Left lung (tissue), 10 donors: ENCODE measurements around the gene GPR158. TPM values are rescaled to one million over a fixed set of nuclear protein-coding genes. Genes with fewer than 3 reads are reported as not detected.

Experiments
- ATAC-seq: fragments of 200-7000 bp; cut with Tn5 transposase; one replicate; pipeline ENCODE4 v1.9.1; 2020; ENCODE audit warnings: moderate library complexity
- DNase-seq, 4 donors: peaks; one replicate each; pipeline ENCODE4 v3.0.0-alpha.2; 2013 to 2020
- H3K27ac ChIP-seq, 2 donors: fragments of 200-600 bp; sonication (generic) in 1 of 2; one replicate each; pipeline versions ENCODE4 v1.5.0 to v1.8.0; 2020 to 2021
- H3K27me3 ChIP-seq, 2 donors: fragments of 200-600 bp; sonication (generic) in 1 of 2; one replicate each; pipeline versions ENCODE4 v1.5.0 to v1.8.0; 2020 to 2021
- H3K36me3 ChIP-seq, 2 donors: fragments of 200-600 bp; sonication (generic) in 1 of 2; one replicate each; pipeline versions ENCODE4 v1.5.0 to v1.8.0; 2020 to 2021
- H3K4me1 ChIP-seq, 2 donors: fragments of 200-600 bp; one replicate each; pipeline ENCODE4 v1.8.0; 2021
- H3K4me3 ChIP-seq, 2 donors: fragments of 200-600 bp; sonication (generic) in 1 of 2; one replicate each; pipeline versions ENCODE4 v1.5.0 to v1.8.0; 2020 to 2021; ENCODE audit warnings: mild to moderate bottlenecking in 1 of 2
- H3K9me3 ChIP-seq, 2 donors: fragments of 200-600 bp; sonication (generic) in 1 of 2; one replicate each; pipeline versions ENCODE4 v1.5.0 to v1.8.0; 2020 to 2021
- intact Hi-C, 2 donors: fragments of 100-400 bp; cut with DNase I; formaldehyde crosslinking; loops; one replicate each; pipeline versions ENCODE4 v1.11.2 to v1.14.2; 2022
- polyA plus RNA-seq, 6 donors: library from polyadenylated mRNA; unstranded; fragments of 120-200 nt; gene quantifications; one replicate each; pipeline ENCODE4 v1.2.1, GENCODE V29; 2013; ENCODE audit not compliant: insufficient read length in 6 of 6
- total RNA-seq, 2 donors: library from RNA; stranded (reverse); fragmentation: NEBNext Ultra II Directional; extraction: Animal tissue kit (Norgen Biotek cat#: 25700); gene quantifications; one replicate each; pipeline ENCODE4 v1.2.1, GENCODE V29; 2021
- TF ChIP-seq, protein P1 (sequence below), 2 donors: fragments of 200-600 bp; sonication (generic) in 1 of 2; IDR thresholded peaks; one replicate each; pipeline versions ENCODE4 v1.5.0 to v1.8.0; 2021; ENCODE audit warnings: antibody characterized with exemption in 2 of 2
- donor health status: DM: no; HTN: yes; CAD: no.
- donor health status: DM: no; HTN: no; CAD: no.

The GPR158 gene
- total and polyA plus RNA-seq, 8 donors = 0.05 to 1.5 (median 0.88) TPM

- intact Hi-C loops = no loop called here
- no peaks in the 10 kb centered on the region for H3K9me3 ChIP-seq
- no peaks in the 10 kb centered on the region for H3K36me3 ChIP-seq
- no peak overlapping the region for H3K4me3 ChIP-seq
- DNase-seq = no peak
- H3K27me3 ChIP-seq = no peaks in the 10 kb centered on the region
- TF ChIP-seq, protein P1, sequence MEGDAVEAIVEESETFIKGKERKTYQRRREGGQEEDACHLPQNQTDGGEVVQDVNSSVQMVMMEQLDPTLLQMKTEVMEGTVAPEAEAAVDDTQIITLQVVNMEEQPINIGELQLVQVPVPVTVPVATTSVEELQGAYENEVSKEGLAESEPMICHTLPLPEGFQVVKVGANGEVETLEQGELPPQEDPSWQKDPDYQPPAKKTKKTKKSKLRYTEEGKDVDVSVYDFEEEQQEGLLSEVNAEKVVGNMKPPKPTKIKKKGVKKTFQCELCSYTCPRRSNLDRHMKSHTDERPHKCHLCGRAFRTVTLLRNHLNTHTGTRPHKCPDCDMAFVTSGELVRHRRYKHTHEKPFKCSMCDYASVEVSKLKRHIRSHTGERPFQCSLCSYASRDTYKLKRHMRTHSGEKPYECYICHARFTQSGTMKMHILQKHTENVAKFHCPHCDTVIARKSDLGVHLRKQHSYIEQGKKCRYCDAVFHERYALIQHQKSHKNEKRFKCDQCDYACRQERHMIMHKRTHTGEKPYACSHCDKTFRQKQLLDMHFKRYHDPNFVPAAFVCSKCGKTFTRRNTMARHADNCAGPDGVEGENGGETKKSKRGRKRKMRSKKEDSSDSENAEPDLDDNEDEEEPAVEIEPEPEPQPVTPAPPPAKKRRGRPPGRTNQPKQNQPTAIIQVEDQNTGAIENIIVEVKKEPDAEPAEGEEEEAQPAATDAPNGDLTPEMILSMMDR (IDR thresholded peaks at IDR 0.05) = no peak
- H3K27ac ChIP-seq = no peak overlapping the region
- no peaks in the 10 kb centered on the region for H3K4me1 ChIP-seq
- ATAC-seq = no peak
Measured at GRCh38 chr10:25639646-25640045, 464.8 kb downstream of the GPR158 start.

- H3K27me3 ChIP-seq = no peaks in the 10 kb centered on the region
- no peaks in the 10 kb centered on the region for H3K9me3 ChIP-seq
- intact Hi-C loops = no loop called here
- no peaks in the 10 kb centered on the region for H3K36me3 ChIP-seq
- H3K27ac ChIP-seq = no peak overlapping the region
- TF ChIP-seq, protein P1 (IDR thresholded peaks at IDR 0.05) = no peak
- DNase-seq (no peak), ATAC-seq (no peak)
- no peak overlapping the region for H3K4me3 ChIP-seq
- no peaks in the 10 kb centered on the region for H3K4me1 ChIP-seq
Measured at GRCh38 chr10:25641595-25641994, 466.8 kb downstream of the GPR158 start.

- Histone ChIP-seq H3K9me3 (no peaks in the 10 kb centered on the region), H3K27me3 (no peaks in the 10 kb centered on the region), H3K27ac (no peak overlapping the region), H3K4me1 (no peaks in the 10 kb centered on the region), H3K36me3 (no peaks in the 10 kb centered on the region), H3K4me3 (no peak overlapping the region)
- TF ChIP-seq, protein P1 (IDR thresholded peaks at IDR 0.05) = no peak
- ATAC-seq = no peak
- DNase-seq = no peak
- intact Hi-C loops = no loop called here
Measured at GRCh38 chr10:25642721-25643120, 467.9 kb downstream of the GPR158 start.

DNA sequence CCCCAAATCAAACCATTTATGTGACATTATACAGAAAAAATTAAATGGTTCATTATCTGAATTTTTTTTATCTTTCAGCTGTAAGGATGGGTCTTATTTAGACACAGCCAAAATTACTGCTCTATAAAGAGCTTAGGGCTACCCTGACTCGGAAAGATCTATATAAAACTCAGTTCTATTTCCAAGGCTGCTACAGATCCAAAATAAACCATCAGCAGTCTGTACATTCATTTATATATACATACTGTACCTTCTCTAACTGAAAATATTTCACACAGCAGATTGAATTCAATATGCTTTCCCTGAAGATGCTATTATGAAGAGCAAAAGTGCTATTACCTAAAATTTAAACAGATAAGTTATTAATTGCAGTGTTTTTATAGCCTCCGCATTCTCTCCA is 471.6 kb downstream of the GPR158 start:
- H3K27me3 ChIP-seq = no peaks in the 10 kb centered on the region
- no peaks in the 10 kb centered on the region for H3K9me3 ChIP-seq
- no peak for DNase-seq
- ATAC-seq = no peak
- TF ChIP-seq, protein P1 (IDR thresholded peaks at IDR 0.05) = no peak
- intact Hi-C loops = no loop called here
- H3K4me3 ChIP-seq = no peak overlapping the region
- H3K36me3 ChIP-seq = no peaks in the 10 kb centered on the region
- H3K27ac ChIP-seq = no peak overlapping the region
- no peaks in the 10 kb centered on the region for H3K4me1 ChIP-seq

DNA sequence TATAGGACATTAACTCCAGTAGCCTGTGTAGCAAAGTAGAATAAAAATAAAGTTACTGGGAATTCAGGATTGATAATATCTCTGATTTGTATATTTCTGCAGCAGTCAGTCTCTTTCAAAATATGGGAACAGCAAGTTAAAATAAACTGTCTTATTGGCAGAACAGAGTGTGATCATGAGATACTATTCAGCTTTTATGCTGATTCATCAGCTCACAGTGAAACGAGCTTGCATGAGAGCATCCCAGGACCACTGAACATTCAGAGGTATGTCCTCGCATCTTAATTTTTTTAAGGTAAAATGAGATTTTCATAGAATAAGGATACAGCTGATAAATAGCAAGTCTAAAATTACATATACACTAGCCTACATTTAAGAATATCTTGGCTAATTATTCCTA is 476.7 kb downstream of the GPR158 start:
- H3K4me1 ChIP-seq = no peaks in the 10 kb centered on the region
- intact Hi-C loops = no loop called here
- no peak for ATAC-seq

More for the DNA sequence above, 476.7 kb downstream of the GPR158 start:
- TF ChIP-seq, protein P1 (IDR thresholded peaks at IDR 0.05) = no peak
- Histone ChIP-seq H3K27ac (no peak overlapping the region), H3K36me3 (no peaks in the 10 kb centered on the region), H3K27me3 (no peaks in the 10 kb centered on the region), H3K9me3 (no peaks in the 10 kb centered on the region), H3K4me3 (no peak overlapping the region)
- DNase-seq = no peak

Other genes starting within 250 kb of the GPR158 start
- gene PRTFDC1, start 222.4 kb upstream of the GPR158 start, total RNA-seq = 1 to 10 TPM; 5.2 to 8.2 TPM
- 10 to 100 TPM; 47.8 to 69.7 (median 54.7) TPM for gene PRTFDC1, start 222.4 kb upstream of the GPR158 start, polyA plus RNA-seq
- 1 to 10 TPM in 1 of 2 donors, under 1 TPM in 1; 0.06 to 4.3 TPM for gene ENKUR, start 158.8 kb upstream of the GPR158 start, total RNA-seq
- gene ENKUR, start 158.8 kb upstream of the GPR158 start, polyA plus RNA-seq = 1 to 10 TPM; 1.6 to 9.7 (median 7.2) TPM
- gene THNSL1, start 158.4 kb upstream of the GPR158 start, total RNA-seq = 1 to 10 TPM; 3.9 to 4.1 TPM
- 10 to 100 TPM; 11.5 to 13.6 (median 12.6) TPM for gene THNSL1, start 158.4 kb upstream of the GPR158 start, polyA plus RNA-seq